ENCODE results near the gene ZNF653.

Gene ZNF653

GRCh38 chr19:11505504-11506100 is at the start of gene ZNF653:
ZNF653 (minus strand) TSS chr19:11505839; CDS start chr19:11505786, 53 bp downstream.
- DNase-seq (ENCODE audit: low read depth in 2 of 2), result peak; percentile 90 to 92

GRCh38 chr19:11555246-11555645 is 49.6 kb upstream of the ZNF653 start:
- DNase-seq (ENCODE audit: low read depth in 2 of 2), result no peak

GRCh38 chr19:11554160-11554559 is 48.5 kb upstream of the ZNF653 start:
- DNase-seq (ENCODE audit: low read depth in 2 of 2), result no peak

GRCh38 chr19:11552666-11553372 is 47.2 kb upstream of the ZNF653 start:
- no peak for DNase-seq (ENCODE audit: low read depth in 2 of 2)

- no peak for DNase-seq (ENCODE audit: low read depth in 2 of 2)
Measured at GRCh38 chr19:11551603-11552235, 46.1 kb upstream of the ZNF653 start.

- DNase-seq (ENCODE audit: low read depth in 2 of 2), result no peak
Measured at GRCh38 chr19:11550265-11550664, 44.6 kb upstream of the ZNF653 start.

- no peak for DNase-seq (ENCODE audit: low read depth in 2 of 2)
Measured at GRCh38 chr19:11549386-11549953, 43.8 kb upstream of the ZNF653 start.

GRCh38 chr19:11547929-11548700 is 42.5 kb upstream of the ZNF653 start:
- no peak for DNase-seq (ENCODE audit: low read depth in 2 of 2)

- DNase-seq (ENCODE audit: low read depth in 2 of 2), result no peak
Measured at GRCh38 chr19:11541238-11541637, 35.6 kb upstream of the ZNF653 start.

GRCh38 chr19:11540645-11541044 is 35.0 kb upstream of the ZNF653 start:
- no peak for DNase-seq (ENCODE audit: low read depth in 2 of 2)

GRCh38 chr19:11539495-11540365 is 34.1 kb upstream of the ZNF653 start:
- DNase-seq (ENCODE audit: low read depth in 2 of 2), result no peak

- DNase-seq (ENCODE audit: low read depth in 2 of 2), result no peak
Measured at GRCh38 chr19:11538232-11539036, 32.8 kb upstream of the ZNF653 start, which contains the start of gene CNN1. CNN1 (plus strand) TSS chr19:11538851; CDS start chr19:11538928, 77 bp downstream.

GRCh38 chr19:11535792-11536595 is 30.4 kb upstream of the ZNF653 start:
- peak; percentile 56 to 76 for DNase-seq (ENCODE audit: low read depth in 2 of 2)

GRCh38 chr19:11534948-11535347 is 29.3 kb upstream of the ZNF653 start:
- DNase-seq (ENCODE audit: low read depth in 2 of 2), result no peak

GRCh38 chr19:11534538-11534937 is 28.9 kb upstream of the ZNF653 start:
- DNase-seq (ENCODE audit: low read depth in 2 of 2), result no peak

GRCh38 chr19:11530432-11530831 is 24.8 kb upstream of the ZNF653 start:
- DNase-seq (ENCODE audit: low read depth in 2 of 2), result no peak

- DNase-seq (ENCODE audit: low read depth in 2 of 2), result peak; percentile 83 to 88
Measured at GRCh38 chr19:11528551-11529341, 23.1 kb upstream of the ZNF653 start, which contains the start of gene ECSIT. ECSIT (minus strand) TSS chr19:11529134; CDS start chr19:11519170, 9,964 bp downstream.

- DNase-seq (ENCODE audit: low read depth in 2 of 2), result no peak
Measured at GRCh38 chr19:11519138-11519537, 13.5 kb upstream of the ZNF653 start.

All from stimulated activated CD8-positive, alpha-beta memory T cell treated with anti-CD3 and anti-CD28 coated beads, Interleukin-7, amount 100 ng/mL, for 4 hours (primary cell).